GM21447 (cell line): ENCODE results near the gene NLRP3.
"Not testable (repeated sequence)": the region's sequence is repeated elsewhere in the genome, so short reads cannot be mapped to it uniquely, and the experiment has no call there.

Source experiments
- ATAC-seq: cut with Tn5 transposase; IDR thresholded peaks from one replicate; pipeline ENCODE4 v1.9.1; 2021; ENCODE audit not compliant: unreplicated experiment

NLRP3 gene

GRCh38 chr1:247468481-247469140 is 52.6 kb downstream of the NLRP3 start:
- no peak for ATAC-seq

GRCh38 chr1:247469141-247469535 is 53.2 kb downstream of the NLRP3 start:
- ATAC-seq = no peak

GRCh38 chr1:247470942-247471429 is 55.0 kb downstream of the NLRP3 start:
- not testable (repeated sequence) for ATAC-seq

- no peak for ATAC-seq
These were observed 55.6 kb downstream of the NLRP3 start for GRCh38 chr1:247471445-247472016.

- no peak for ATAC-seq
These were observed 56.1 kb downstream of the NLRP3 start for GRCh38 chr1:247472035-247472434.

- ATAC-seq = no peak
These were observed 58.4 kb downstream of the NLRP3 start for GRCh38 chr1:247474367-247474766.

GRCh38 chr1:247475793-247476192 is 59.8 kb downstream of the NLRP3 start:
- no peak for ATAC-seq

- ATAC-seq = not testable (repeated sequence)
These were observed 60.5 kb downstream of the NLRP3 start for GRCh38 chr1:247476328-247477058.

- ATAC-seq = no peak
These were observed 66.8 kb downstream of the NLRP3 start for GRCh38 chr1:247482747-247483146.

- peak; percentile 72 for ATAC-seq
These were observed 71.1 kb downstream of the NLRP3 start for GRCh38 chr1:247487057-247487456.

- no peak for ATAC-seq
These were observed 75.4 kb downstream of the NLRP3 start for GRCh38 chr1:247491328-247491727.

- no peak for ATAC-seq
These were observed 77.1 kb downstream of the NLRP3 start for GRCh38 chr1:247493106-247493505.

GRCh38 chr1:247494767-247495166 is 78.8 kb downstream of the NLRP3 start:
- no peak for ATAC-seq

GRCh38 chr1:247496581-247497285 is 80.8 kb downstream of the NLRP3 start:
- ATAC-seq = no peak
